Endothelial cell of hepatic sinusoid (primary cell): ENCODE results near the gene LMBR1.
"Not testable (repeated sequence)": the region's sequence is repeated elsewhere in the genome, so short reads cannot be mapped to it uniquely, and the experiment has no call there.

Experiments
- in situ Hi-C: cut with HindIII; loops from 2 replicates; pipeline ENCODE4 v1.10.0; 2017; ENCODE audit warnings: low sequenced_read_pairs

Gene LMBR1

GRCh38 chr7:156811706-156812105 is 81.3 kb downstream of the LMBR1 start:
- in situ Hi-C loops: no loop called here

- in situ Hi-C loops: not testable (repeated sequence)
Observed at GRCh38 chr7:156803656-156804055, 89.3 kb downstream of the LMBR1 start.

- in situ Hi-C loops: no loop called here
Observed at GRCh38 chr7:156802214-156802613, 90.8 kb downstream of the LMBR1 start.

GRCh38 chr7:156795415-156795814 is 97.6 kb downstream of the LMBR1 start:
- in situ Hi-C loops: no loop called here

- in situ Hi-C loops: no loop called here
Observed at GRCh38 chr7:156793334-156793733, 99.6 kb downstream of the LMBR1 start.

- in situ Hi-C loops: no loop called here
Observed at GRCh38 chr7:156792611-156793010, 100.4 kb downstream of the LMBR1 start.

- in situ Hi-C loops: no loop called here
Observed at GRCh38 chr7:156791241-156791640, 101.7 kb downstream of the LMBR1 start.

- in situ Hi-C loops: no loop called here
Observed at GRCh38 chr7:156790264-156790663, 102.7 kb downstream of the LMBR1 start.

GRCh38 chr7:156785998-156786543 is 106.9 kb downstream of the LMBR1 start:
- in situ Hi-C loops: no loop called here

- in situ Hi-C loops: no loop called here
Observed at GRCh38 chr7:156783864-156784263, 109.1 kb downstream of the LMBR1 start.

- in situ Hi-C loops: no loop called here
Observed at GRCh38 chr7:156781972-156782371, 111.0 kb downstream of the LMBR1 start.

- in situ Hi-C loops: no loop called here
Observed at GRCh38 chr7:156780724-156781455, 112.1 kb downstream of the LMBR1 start.

GRCh38 chr7:156778668-156779067 is 114.3 kb downstream of the LMBR1 start:
- in situ Hi-C loops: no loop called here

- in situ Hi-C loops: no loop called here
Observed at GRCh38 chr7:156778201-156778600, 114.8 kb downstream of the LMBR1 start.

- in situ Hi-C loops: no loop called here
Observed at GRCh38 chr7:156777364-156778069, 115.5 kb downstream of the LMBR1 start.

GRCh38 chr7:156776527-156776926 is 116.5 kb downstream of the LMBR1 start:
- in situ Hi-C loops: no loop called here

- in situ Hi-C loops: no loop called here
Observed at GRCh38 chr7:156773966-156774365, 119.0 kb downstream of the LMBR1 start.

GRCh38 chr7:156772725-156773124 is 120.3 kb downstream of the LMBR1 start:
- in situ Hi-C loops: no loop called here

- in situ Hi-C loops: loop anchor here (10.0 kb wide), 1 partner anchor 954 kb away; the partner anchor contains the start of gene SHH
Observed at GRCh38 chr7:156768698-156769472, 124.1 kb downstream of the LMBR1 start.

GRCh38 chr7:156766666-156767065 is 126.3 kb downstream of the LMBR1 start:
- in situ Hi-C loops: loop anchor here (10.0 kb wide), 1 partner anchor 952 kb away; the partner anchor contains the start of gene SHH
